Ovary (tissue), 3 donors: Measurements from ENCODE around the gene TGM5.

Experiments used
- CTCF ChIP-seq, 3 donors: fragments of 450-650 bp in 2 of 3; fragments of 200-600 bp in 1 of 3; IDR thresholded peaks; one replicate each; pipeline versions ENCODE4 v1.5.1 to v1.8.0; 2016 to 2022; ENCODE audit warnings: antibody characterized with exemption in 3 of 3, mild to moderate bottlenecking in 1 of 3
- EP300 ChIP-seq: sonication (generic); formaldehyde crosslinking; IDR thresholded peaks from one replicate; pipeline ENCODE4 v1.6.1; 2017; ENCODE audit warnings: antibody characterized with exemption
- POLR2A ChIP-seq: fragments of 450-650 bp; IDR thresholded peaks from one replicate; pipeline ENCODE4 v1.6.1; 2017; ENCODE audit warnings: antibody characterized with exemption, mild to moderate bottlenecking, moderate library complexity
- donor health status: DM: no; HTN: no; CAD: no.

GRCh38 chr15:43211224-43211735, 55.4 kb downstream of the TGM5 start:
- TF ChIP-seq CTCF (IDR thresholded peaks at IDR 0.05) (no peak), POLR2A (no peak), EP300 (no peak)
